SIG-M5 treated with dmso at 0.1 percent for 504 hours (cell line): Measurements from ENCODE around the gene RNF207.

Experiments used
- DNase-seq: peaks from one replicate; lab custom pipeline; 2025; ENCODE audit not compliant: unreplicated experiment; lab: John Stamatoyannopoulos, UW

RNF207 gene

DNA sequence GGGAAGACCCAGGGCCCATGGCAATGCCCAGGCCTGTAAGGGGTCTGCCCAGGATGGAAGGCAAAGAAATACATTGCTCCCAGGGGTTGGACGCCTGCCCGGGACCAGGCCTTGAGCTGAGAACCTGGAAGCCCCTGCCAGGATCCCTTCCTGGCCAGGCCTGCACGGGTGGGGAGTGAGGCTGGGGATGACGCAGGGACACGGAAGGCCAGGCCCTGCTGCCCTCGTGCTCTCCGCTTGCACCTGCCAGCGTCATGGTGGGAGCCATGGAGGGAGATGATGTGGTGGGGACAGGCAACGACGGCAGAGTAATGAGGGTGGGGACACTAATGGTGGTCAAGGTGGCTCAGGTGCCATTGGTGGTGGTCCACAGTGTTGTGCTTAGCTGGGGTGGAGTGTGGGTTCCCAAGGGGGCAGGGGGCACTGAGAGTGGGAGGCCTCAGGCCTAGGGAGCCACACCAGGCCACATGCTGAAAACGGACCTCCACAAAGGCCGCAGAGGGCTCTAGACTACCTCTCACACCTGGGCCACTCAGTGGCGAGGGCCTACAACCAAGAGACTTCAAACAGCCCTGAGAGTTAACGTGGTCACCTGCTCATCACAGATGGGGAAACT lies 42.4 kb downstream of the RNF207 start:
- no peak for DNase-seq

DNA sequence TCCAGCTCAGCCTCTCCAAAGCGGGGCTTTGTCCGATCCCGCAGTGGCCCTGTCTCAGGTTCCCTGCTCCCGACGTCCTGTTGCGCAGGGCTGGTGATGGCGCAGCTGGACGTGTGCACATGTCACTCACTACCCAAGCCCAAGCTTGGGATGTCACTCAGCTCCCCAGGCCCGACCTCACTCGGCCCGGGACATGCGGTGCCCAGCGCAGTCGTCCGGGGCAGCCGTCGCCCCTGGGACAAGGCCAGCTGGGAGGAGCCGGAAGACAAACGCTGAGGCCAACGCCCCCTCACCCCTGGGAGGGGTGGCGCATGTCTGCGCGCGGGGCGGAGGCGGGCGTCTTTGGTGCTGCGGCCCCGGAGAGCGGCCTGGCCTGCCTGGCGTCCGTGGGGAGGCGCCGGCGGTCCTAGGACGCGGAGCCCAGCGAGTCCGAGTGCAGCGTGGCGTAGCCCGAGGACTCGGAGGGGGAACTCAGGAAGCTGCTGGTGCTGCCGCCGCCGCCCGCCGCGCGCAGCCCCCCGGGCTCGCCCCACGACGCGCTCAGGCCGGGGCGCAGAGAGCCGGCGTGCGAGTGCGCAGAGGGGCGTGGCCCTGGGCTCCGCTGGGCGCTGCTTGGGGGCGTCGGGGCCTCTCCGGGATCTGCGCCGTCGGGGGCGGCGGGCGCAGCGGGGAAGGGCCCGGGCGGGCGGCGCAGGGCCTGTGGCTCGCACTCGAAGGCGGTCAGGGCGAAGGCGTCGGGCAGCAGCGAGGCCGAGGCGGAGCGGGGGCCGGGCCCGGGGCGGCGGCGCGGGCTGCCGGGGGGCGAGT lies 43.2 kb downstream of the RNF207 start:
- no peak for DNase-seq

DNA sequence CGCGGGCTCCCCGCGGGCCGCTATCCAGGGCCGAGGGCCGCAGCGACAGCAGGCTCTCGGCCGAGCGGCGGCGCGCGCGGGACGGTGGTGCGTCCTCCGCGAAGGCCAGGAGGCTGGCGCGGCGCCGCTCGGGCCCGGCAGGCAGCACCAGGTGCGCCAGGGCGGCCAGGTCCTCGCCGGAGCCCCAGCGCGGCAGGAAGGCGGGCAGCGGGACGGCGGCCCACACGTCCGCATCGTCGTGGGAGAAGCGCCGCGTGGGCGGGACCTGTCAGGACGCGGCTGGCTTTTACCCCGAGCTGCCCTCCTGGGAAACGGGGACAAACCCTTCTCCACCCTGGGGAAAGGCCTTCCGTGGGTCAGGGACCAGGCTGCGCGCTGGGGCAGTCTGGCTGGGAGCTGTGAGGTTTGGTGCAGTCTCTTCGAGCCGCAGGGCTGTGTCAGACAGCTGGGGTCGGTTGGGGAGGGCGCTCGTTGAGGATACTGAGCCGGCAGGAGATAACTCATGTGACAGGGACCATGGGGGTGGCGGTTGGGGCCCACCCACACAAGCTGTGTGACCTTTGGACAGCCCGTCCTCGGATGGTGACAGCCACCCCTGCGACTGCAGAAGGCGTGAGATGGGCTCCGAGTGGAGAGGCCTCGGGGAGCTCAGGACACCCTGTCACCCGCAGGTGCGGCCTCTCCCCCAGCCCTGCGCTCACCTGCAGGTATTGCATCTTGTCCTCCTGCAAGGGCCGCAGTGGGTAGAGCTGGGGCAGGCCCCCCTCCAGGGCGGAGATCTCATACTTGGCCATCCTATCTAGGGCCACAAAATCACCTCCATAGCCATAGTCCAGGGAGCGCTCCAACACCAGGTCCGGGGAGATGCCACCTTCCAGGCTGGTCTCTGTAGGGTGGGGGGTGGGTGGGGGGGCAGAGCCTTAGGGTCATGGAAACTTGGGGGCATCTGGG lies 44.1 kb downstream of the RNF207 start:
- no peak for DNase-seq

DNA sequence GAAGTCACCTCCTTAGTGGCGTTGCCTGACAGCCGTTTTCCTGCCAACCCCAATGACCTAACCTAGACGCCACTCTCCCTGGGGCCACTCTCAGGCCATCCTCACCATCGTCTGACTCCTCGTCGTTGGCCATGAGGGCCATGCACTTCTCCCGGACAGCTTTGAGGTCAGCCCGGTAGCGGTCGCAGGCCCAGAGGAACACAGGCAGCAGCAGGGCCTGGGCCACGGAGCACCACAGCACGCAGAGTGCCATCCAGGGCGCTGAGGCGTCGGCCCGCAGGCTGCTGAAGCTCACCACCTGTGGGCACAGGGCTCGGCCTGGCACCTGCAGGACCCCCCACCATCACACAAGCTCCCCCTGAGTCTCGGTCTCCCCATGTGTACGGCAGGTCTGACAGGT lies 45.3 kb downstream of the RNF207 start:
- no peak for DNase-seq

DNA sequence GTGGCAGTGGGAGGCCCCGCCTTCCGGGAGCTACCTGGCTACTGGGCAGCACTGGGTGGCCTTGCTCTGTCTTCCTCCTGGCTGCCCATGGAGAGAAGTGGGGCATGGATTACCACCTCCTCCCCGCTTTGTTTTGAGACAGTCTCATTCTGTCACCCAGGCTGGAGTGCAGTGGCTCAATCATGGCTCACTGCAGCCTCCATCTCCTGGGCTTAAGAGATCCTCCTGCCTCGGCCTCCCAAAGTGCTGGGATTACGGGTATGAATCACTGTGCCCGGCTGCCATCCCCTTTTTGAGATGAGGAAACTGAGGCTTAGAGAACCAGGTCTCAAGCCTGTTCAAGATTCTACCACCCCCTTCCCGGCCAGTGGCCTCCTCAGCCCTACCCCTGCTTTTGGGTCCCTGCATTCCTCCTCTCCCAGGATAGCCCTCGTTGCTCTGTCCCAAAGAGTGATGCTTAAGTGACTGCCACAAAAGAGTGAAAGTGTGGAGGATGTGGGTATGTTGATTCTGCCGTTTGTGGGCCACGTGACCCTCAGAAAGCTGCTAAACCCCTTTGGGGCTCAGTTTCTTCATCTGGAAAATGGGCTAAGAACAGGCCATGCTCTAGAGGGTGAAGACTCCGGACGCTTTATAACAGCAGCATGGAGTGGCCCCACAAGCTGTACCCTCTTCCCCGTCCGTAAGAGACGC lies 45.9 kb downstream of the RNF207 start:
- DNase-seq, result no peak

DNA sequence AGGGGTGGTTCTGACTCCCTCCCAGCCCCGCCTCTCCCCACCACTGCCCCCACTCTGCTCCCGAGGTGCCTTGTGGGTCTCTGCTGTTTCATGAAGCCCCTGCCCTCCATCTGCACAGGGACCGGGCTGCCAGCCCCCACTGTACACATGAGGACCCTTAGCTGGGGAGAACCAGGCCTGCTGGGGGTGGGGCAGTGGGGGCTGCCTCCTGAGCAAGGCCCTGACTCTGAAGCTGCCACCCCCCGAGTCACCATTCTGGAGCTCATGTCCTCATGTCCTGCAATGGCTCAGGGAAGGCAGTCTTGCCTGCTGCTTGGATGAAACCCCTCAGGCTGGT lies 46.4 kb downstream of the RNF207 start:
- DNase-seq, result no peak

DNA sequence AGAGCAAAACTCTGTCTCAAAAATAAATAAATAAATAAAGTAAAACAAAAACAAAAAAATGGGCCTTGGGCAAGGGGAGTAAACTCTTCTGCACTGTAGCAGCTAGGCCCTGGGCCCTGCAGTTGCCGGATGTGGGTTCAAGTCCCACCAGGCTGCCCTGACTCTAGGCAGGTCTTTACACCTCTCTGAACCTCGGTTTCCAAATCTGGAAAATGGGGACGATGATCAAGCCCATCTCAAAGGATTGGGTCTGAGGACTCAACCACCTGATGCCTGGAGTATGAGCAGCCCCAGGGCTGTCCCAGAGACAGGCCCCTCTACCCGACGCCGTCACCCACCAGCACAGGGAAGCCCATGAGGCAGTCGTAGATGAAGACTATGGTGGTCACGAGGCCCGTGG lies 47.5 kb downstream of the RNF207 start:
- DNase-seq, result no peak

DNA sequence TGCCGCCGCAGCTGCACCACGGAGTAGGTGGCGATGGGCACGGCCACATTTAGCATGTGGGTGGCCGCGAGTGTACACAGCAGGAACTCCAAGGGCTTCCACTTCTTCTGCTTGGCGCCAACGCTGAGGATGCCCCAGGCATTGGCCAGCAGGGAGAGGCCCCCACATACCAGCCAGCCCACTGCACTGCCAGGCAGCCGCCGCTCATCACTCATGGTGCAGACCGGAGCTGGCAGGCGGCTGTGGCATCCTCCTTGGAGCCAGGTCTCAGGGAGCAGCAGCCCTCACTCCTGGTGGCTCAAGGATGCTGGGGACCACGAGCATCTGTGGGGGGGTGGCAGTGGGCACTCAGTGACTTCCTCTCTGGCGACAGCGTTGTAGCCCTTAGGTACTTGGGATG lies 48.8 kb downstream of the RNF207 start:
- no peak for DNase-seq

DNA sequence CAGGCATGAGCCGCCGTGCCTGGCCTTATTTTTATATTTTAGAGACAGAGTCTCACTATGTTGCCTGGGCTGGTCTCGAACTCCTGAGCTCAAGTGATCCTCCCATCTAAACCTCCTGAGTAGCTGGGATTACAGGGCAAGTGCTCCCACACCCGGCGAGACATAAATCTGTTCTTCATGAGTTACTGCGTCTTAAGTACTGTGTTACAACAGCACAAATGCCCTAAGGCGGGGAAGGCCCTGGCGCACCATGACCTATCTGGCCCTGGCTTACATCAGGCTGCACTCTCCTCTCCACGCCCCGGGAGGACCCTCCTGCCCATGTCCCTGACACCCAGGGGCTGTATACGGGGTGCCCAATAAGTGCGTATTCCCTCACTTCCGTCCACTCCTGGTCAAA lies 50.7 kb downstream of the RNF207 start:
- no peak for DNase-seq

DNA sequence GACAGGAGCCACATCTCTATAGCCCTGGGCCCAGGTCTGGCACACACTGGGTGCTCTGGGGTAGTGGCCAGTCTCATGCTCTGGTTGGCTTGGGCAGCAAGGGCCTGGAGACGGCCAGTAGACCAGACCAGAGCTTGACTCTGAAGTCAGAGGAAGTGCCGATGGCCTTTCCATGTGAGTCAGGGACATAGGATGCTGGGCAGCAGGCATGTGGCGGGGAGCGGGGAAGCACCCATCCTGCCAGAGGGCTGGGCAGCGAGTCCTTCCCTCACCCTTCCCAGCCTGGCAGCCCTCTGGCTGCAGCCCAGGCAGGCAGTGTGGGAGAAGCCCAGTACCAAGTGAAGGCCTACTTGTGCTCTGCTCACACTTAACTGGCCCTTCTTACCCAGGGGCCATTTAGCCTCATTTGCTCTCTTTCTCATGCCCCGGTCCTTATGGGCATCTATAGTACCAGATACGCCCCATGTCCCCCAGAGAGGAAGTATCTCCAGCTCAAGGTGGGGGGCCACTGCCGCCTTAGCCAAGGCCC lies 51.7 kb downstream of the RNF207 start:
- DNase-seq, result no peak

DNA sequence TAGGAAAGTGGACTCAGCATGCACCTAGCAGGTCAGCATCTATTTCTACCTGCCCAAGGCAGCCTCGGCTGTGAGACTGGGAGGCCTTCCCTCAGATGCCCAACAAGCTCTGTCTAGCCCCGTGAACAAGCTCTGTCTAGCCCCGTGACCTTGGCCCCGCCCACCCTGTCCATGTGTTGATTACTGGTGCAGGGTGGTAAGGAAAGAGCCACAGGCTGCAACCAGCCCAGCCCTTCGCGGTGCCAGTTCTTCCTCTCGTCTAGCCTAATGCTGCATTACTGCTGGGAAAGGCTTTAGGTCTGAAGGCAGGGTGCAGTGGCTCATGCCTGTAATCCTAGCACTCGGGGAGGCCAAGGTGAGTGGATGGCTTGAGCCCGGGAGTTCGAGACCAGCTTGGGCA lies 52.8 kb downstream of the RNF207 start:
- no peak for DNase-seq

DNA sequence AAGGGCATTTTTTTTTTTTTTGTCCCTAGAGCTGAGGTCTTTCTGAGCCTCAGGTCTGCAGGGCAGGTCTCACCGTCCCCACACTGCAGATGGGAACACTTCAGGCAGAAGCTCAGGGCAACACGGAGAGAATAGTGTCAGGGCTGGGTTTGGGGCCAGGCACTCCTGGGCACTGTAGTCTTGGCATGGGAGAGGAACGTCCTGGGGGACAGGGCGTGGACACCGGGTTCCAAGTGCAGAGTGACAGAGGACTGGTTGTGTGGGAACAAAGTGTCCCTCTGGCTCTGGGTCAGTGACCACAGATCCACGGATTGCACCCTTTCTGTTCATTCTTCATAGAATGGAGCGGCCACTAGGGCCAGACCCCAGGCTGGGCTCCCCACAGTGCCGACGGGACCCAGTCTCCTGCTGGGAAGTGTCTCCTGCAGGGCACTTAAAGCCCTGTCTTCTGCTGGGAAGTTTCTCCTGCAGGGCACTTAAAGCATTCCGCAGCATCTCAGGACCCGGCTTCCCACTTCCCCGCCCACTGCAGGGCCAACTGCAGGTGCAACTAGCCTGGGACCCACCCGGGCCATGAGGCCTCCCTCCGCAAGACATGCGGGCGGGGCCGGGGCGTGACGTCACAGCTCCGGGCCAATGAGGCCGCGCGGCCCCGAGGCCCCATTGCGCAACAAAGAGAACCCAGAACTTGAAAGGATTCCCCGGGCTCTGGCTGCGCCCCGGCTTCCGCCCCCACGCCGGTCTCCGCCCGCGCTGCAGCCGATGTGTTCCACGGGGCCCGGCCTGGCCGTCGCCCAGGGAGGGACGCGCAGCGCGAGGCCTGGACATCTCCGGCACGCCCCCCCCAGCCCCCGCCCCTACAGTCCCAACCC lies 53.8 kb downstream of the RNF207 start:
- peak; percentile 73 for DNase-seq

DNA sequence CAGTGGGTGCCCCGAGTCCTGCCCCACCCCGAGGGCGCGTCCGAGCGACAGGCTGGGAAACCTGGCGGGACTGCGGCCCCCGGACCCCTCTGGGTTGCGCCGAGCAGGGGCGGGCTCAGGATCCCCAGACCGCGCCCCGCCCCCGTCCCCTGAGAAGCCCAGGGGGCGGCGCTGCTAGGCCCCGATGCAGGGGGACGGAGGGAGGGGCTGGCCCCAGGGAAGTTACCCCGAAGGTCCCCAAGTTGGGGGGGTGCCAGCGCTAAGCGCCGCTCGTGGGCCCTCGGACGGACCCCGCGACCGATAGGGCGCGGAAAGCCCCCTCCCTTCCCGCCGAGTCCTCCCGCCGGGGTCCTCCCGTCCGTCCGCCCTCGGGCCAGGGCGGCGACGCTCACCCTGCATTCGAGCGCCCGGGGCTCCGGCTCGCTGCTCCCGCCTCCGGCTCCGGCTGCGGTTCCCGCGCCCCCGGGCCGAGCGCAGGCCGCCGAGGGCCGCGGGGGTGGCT lies 54.6 kb downstream of the RNF207 start:
- DNase-seq, result peak; percentile 28

DNA sequence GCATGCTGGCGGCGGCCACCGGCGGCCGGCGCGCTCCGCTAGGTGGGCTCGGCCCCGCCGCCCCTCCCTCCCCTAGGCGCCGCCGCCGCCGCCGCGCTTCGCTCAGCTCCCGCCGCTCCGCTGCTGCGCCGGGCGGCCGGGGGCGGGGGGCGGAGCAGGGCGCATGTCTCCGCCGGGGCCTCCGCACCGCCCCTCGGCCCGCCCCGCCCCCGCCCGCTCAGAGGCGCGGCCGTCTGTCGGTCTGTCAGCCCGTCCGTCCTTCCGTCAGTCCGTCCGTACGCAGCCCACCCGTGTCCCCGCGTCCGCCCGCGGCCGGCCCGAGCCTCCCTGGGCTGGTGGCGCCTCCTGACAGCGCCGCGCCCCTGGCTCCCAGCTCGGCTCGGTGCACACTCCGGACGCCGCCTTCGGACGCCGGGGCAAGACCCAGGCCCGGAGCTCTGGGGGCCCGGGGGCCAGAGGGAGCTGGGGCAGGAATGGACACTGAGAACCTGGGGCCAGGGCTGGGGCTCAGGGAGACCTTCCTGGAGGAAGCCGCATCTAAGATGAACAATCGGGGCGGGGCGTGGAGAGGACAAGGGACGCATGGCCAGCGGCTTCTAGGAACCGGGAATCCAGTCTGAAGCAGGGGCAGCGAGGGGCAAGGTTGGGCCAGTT lies 55.2 kb downstream of the RNF207 start, which contains the start of gene GPR153:
TSS of gene GPR153 (minus strand) at position 138 of the 654 bp plus-strand sequence. CDS start 6,193 bp downstream, outside the sequence.
- peak; percentile 20 for DNase-seq

DNA sequence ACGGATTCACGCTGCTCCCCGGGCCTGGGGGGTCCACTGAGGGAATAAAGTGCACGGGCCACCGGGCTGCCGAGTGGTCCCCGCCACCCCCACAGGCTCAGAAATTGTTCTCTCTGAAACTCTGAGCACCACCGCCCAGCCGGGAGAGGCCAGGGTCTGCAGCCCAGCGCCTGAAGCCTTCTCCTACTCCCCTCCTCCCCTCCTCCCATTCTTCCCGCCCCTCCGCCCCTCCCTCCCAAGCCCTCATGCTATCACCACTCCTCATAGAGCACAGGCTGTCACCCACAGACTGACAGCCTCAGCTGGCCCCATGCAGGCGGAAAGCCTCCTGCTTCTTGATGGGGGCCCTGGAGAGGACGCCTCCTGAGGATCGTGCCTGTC lies 55.7 kb downstream of the RNF207 start:
- DNase-seq, result no peak

DNA sequence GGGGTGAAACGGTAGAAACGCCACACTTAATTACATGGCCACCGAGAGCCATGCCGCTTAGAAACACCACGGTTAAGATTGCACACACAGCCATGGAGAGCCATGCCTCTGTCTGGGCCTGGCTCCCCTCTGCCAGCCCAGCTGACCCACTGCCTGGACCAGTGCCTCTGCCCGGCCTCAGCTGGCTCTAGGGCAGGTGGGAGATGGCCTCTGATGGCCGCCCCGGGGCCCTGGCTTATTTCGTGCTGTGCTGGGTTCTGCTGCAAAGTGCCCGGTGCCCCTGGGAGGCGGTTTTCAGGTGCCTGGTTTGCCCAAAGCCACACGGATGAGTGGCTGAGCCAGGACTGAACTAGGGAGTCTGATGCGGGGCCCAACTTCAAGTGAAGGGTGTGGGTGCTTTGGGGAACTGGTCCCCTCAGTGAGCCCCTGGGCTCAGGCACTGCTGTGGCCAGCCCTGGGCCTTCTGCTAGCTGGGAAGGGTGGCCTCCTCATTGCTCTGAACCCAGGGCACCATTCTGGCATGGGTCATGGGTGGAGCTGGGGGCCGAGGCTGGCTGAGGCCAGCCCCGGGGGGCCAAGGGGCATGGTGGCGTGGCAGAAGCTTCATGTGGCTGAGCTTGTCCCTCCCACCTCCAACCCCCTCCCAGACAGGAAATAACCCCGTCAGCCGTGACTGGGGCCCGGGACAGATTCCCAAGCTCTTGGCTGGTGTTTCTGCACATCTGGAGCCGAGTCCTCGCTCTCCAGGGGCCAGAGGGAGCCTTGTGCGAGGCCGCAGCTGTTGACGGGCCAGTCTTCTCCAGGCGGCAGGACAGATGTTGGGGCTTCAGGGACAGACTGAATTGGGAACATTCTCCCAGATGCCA lies 56.9 kb downstream of the RNF207 start:
- DNase-seq, result no peak

DNA sequence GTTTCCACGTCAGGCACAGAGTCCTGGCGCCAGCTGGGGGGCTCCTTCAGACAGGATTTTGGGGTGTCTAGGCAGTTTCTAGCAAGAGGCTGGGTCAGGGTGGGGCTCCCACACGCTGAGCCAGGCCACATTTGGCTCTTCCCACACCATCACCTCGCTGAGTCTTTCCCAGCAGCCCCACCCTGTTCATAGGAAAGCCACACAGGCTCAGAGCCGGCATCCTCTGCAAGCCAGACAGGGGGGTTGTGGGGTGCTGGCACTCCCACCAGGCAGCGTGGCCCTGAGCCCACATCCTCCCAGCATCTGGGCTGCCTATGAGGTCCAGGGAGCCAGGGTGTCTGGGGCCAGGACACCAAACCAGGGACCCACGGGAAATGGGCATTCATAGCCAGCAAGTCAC lies 57.8 kb downstream of the RNF207 start:
- DNase-seq, result no peak

DNA sequence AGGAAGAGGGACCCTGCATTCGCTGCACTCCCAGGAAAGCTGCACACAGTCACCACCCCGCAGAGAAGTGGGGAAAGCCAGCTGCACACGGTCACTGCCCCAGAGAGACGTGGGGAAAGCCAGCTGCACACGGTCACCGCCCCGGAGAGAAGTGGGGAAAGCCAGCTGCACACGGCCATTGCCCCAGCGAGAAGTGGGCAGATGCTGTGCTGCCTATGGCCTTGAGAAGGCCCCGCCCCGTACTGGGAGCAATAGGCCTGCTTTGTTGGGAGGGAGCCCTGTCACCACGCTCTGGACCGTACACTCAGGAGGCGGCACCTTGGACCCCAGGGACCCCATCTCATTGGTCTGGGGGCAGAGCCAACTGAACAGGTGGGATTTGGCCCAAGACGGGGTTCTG lies 59.2 kb downstream of the RNF207 start:
- DNase-seq, result no peak
